Caco-2 (cell line): Measurements from ENCODE around the gene GASK1A. TPM values are rescaled to one million over a fixed set of nuclear protein-coding genes. Genes with fewer than 3 reads are reported as not detected.

Experiments used
- BruUV-seq: library from RNA; stranded (reverse); fragments of 400-500 nt; replicated peaks from 2 replicates; lab custom pipeline; 2021; lab: Mats Ljungman, UMichigan
- CTCF ChIA-PET: fragments of 300-600 bp; sonication (Branson Sonifier 250); formaldehyde crosslinking; loops from one replicate; lab custom pipeline; 2022; ENCODE audit warnings: antibody characterized with exemption; lab: Charles Lee
- POLR2A ChIA-PET: fragments of 300-600 bp; sonication (Branson Sonifier 250); formaldehyde crosslinking; loops from one replicate; lab custom pipeline; 2022; ENCODE audit warnings: antibody characterized with exemption; lab: Charles Lee
- DNase-seq, 2 experiments: peaks; one replicate each; pipeline versions ENCODE4 v3.0.0 to v3.0.0-alpha.2; 2020 to 2022
- H3K27me3 ChIP-seq: replicated peaks from 2 replicates; pipeline ENCODE4 v1.6.0; 2011; ENCODE audit warnings: low read length; ENCODE audit not compliant: control insufficient read depth, insufficient read depth
- H3K36me3 ChIP-seq: 2 replicates; pipeline ENCODE4 v1.5.1; 2011; ENCODE audit warnings: low read length; ENCODE audit not compliant: control insufficient read depth, insufficient read depth
- H3K4me1 ChIP-seq: fragments of 250-450 bp; sonication (Bioruptor Pico); 2 replicates; pipeline ENCODE4 v1.5.1; 2020; ENCODE audit warnings: mild to moderate bottlenecking
- H3K4me3 ChIP-seq: 2 replicates; pipeline ENCODE4 v1.5.1; 2011; ENCODE audit warnings: low read depth, mild to moderate bottlenecking, control low read depth, low read length
- H3K9me3 ChIP-seq: fragments of 250-450 bp; sonication (Bioruptor Pico); 2 replicates; pipeline ENCODE4 v1.5.1; 2020; ENCODE audit warnings: mild to moderate bottlenecking, moderate library complexity
- H3K27ac Mint-ChIP-seq: one replicate; pipeline ENCODE4 v1.8.0; 2022; ENCODE audit warnings: mixed read lengths; ENCODE audit not compliant: unreplicated experiment
- H3K27me3 Mint-ChIP-seq: one replicate; pipeline ENCODE4 v1.8.0; 2022; ENCODE audit warnings: mixed read lengths; ENCODE audit not compliant: insufficient read depth, unreplicated experiment
- H3K36me3 Mint-ChIP-seq: one replicate; pipeline ENCODE4 v1.8.0; 2022; ENCODE audit warnings: mild to moderate bottlenecking, mixed read lengths; ENCODE audit not compliant: insufficient read depth, unreplicated experiment
- H3K4me1 Mint-ChIP-seq: one replicate; pipeline ENCODE4 v1.8.0; 2022; ENCODE audit warnings: low read depth, mixed read lengths; ENCODE audit not compliant: unreplicated experiment
- H3K4me3 Mint-ChIP-seq: one replicate; pipeline ENCODE4 v1.8.0; 2022; ENCODE audit warnings: mild to moderate bottlenecking, moderate library complexity, mixed read lengths; ENCODE audit not compliant: unreplicated experiment
- H3K9me3 Mint-ChIP-seq: one replicate; pipeline ENCODE4 v1.8.0; 2022; ENCODE audit warnings: mixed read lengths; ENCODE audit not compliant: unreplicated experiment
- intact Hi-C: fragments of 100-400 bp; cut with micrococcal nuclease; formaldehyde crosslinking; loops from one replicate; pipeline ENCODE4 v1.10.0; 2022; ENCODE audit not compliant: unreplicated experiment
- total RNA-seq: library from RNA; stranded (reverse); gene quantifications from 2 replicates; pipeline ENCODE4 v1.2.3, GENCODE V29; 2022
- TF ChIP-seq, protein P1 (sequence below), 2 experiments: fragments of 200-600 bp in 1 of 2; IDR thresholded peaks; 1 replicate in 1 of 2; 2 replicates in 1 of 2; pipeline versions ENCODE4 v1.5.1 to v1.8.0; 2011 to 2022; ENCODE audit warnings: antibody characterized with exemption in 1 of 2, control low read depth in 1 of 2, inconsistent platforms in 1 of 2, low read depth in 1 of 2, low read length in 1 of 2, mild to moderate bottlenecking in 1 of 2, moderate library complexity in 1 of 2; ENCODE audit not compliant: insufficient read depth in 1 of 2, severe bottlenecking in 1 of 2, unreplicated experiment in 1 of 2

GASK1A gene
- total RNA-seq, 1 experiment from 2014 or later = 0.16 TPM

DNA sequence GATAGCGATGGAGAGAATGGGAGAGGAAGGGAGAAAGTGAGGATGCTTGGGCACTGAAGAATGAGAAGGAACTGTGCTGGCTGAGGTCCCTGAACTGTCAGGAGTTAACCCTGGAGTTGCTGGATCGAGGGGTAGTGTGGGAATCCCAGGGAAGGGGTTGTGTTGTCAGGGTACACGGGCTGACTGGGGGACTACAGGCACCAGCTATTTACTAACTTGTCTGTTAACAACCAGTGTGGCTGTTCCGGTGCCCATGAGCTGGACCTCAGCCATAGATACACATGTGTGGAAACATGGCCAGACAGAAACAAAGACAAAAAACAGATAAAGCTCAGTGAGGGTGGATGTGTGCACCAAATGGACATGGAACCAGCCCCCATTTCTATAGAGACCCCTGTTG lies 55.1 kb downstream of the GASK1A start:
- H3K4me3 Mint-ChIP-seq = no peak overlapping the region
- CTCF ChIA-PET = no interaction called here

DNA sequence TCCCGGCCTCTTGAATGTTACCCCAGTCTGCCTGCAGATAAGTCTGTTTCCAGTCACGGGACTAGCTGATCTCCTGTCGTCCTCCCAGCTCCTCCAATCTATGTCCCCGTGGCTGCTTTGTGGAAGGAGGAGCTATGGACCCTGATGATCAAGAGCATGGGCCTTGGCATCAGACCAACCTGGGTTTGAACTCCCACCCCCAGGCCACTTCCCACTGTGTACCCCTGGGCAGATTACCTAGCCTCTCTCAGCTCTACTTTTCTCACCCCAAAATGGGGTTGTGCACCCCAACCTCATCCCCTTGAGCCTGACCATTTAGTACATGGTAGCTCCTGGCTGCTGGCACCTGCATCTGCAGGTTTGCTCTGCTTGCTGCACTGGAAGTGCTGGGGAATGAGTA lies 55.8 kb downstream of the GASK1A start:
- no peaks in the 10 kb centered on the region for H3K4me1 Mint-ChIP-seq
- DNase-seq = peak in 1 of 2 experiments; percentile 2
- no peaks in the 10 kb centered on the region for H3K9me3 ChIP-seq
- TF ChIP-seq, protein P1, sequence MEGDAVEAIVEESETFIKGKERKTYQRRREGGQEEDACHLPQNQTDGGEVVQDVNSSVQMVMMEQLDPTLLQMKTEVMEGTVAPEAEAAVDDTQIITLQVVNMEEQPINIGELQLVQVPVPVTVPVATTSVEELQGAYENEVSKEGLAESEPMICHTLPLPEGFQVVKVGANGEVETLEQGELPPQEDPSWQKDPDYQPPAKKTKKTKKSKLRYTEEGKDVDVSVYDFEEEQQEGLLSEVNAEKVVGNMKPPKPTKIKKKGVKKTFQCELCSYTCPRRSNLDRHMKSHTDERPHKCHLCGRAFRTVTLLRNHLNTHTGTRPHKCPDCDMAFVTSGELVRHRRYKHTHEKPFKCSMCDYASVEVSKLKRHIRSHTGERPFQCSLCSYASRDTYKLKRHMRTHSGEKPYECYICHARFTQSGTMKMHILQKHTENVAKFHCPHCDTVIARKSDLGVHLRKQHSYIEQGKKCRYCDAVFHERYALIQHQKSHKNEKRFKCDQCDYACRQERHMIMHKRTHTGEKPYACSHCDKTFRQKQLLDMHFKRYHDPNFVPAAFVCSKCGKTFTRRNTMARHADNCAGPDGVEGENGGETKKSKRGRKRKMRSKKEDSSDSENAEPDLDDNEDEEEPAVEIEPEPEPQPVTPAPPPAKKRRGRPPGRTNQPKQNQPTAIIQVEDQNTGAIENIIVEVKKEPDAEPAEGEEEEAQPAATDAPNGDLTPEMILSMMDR (IDR thresholded peaks at IDR 0.05; ENCODE audit: insufficient read depth in 1 of 2, low read depth in 1 of 2, low read length in 1 of 2, severe bottlenecking in 1 of 2, unreplicated experiment in 1 of 2) = no peak
- H3K27me3 ChIP-seq = no peaks in the 10 kb centered on the region
- no TSS peak for BruUV-seq
- H3K27ac Mint-ChIP-seq = no peak overlapping the region
- H3K36me3 Mint-ChIP-seq = peaks cover 6% of the 10 kb centered on the region
- CTCF ChIA-PET = no interaction called here
- intact Hi-C loops = no loop called here
- no peaks in the 10 kb centered on the region for H3K4me1 ChIP-seq
- H3K4me3 ChIP-seq = no peak overlapping the region
- H3K27me3 Mint-ChIP-seq = peaks cover 11% of the 10 kb centered on the region
- H3K4me3 Mint-ChIP-seq = no peak overlapping the region
- POLR2A ChIA-PET = no interaction called here
- no peaks in the 10 kb centered on the region for H3K36me3 ChIP-seq
- H3K9me3 Mint-ChIP-seq = no peaks in the 10 kb centered on the region

More for the DNA sequence above, 55.1 kb downstream of the GASK1A start:
- DNase-seq = no peak
- no peak overlapping the region for H3K27ac Mint-ChIP-seq
- H3K36me3 Mint-ChIP-seq = no peaks in the 10 kb centered on the region
- H3K4me1 Mint-ChIP-seq = no peaks in the 10 kb centered on the region
- POLR2A ChIA-PET = no interaction called here
- no TSS peak for BruUV-seq
- intact Hi-C loops = no loop called here
- Histone ChIP-seq H3K36me3 (no peaks in the 10 kb centered on the region), H3K27me3 (no peaks in the 10 kb centered on the region), H3K9me3 (no peaks in the 10 kb centered on the region), H3K4me3 (no peak overlapping the region), H3K4me1 (no peaks in the 10 kb centered on the region)
- H3K9me3 Mint-ChIP-seq = no peaks in the 10 kb centered on the region
- TF ChIP-seq, protein P1 (IDR thresholded peaks at IDR 0.05; ENCODE audit: insufficient read depth in 1 of 2, low read depth in 1 of 2, low read length in 1 of 2, severe bottlenecking in 1 of 2, unreplicated experiment in 1 of 2) = no peak
- peaks cover 9% of the 10 kb centered on the region for H3K27me3 Mint-ChIP-seq

DNA sequence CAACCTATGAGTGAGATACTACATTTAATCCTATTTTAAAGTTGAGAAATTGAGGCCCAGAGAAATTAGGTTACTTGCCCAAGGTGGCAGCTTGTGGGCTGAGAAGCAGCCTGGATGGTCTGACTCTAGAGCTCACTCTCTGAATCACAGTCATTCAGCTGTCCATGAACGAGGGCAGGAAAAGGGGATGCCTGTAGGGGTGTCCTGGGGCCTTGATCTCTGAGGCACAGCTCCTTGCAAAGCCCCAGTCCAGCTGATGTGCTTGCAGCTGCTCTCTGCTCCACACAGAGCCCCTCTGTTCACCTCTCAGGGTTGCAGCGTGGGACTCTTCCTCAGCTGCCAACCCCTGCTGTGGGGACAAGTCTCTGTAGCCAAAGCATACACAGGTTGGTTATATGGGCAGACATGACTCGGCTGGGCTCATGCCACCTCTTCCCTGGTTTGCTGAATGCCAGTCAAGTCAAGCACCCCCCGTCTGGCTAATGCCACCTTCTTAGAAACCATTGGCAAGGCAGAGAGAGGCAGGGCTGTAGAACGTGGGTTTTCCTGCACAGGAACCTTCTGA lies 56.8 kb downstream of the GASK1A start:
- no peaks in the 10 kb centered on the region for H3K4me1 Mint-ChIP-seq
- BruUV-seq = no TSS peak

More for the DNA sequence above, 56.8 kb downstream of the GASK1A start:
- Mint-ChIP-seq H3K36me3 (peaks cover 6% of the 10 kb centered on the region), H3K27me3 (peaks cover 11% of the 10 kb centered on the region), H3K27ac (no peak overlapping the region), H3K9me3 (no peaks in the 10 kb centered on the region), H3K4me3 (no peak overlapping the region)
- TF ChIP-seq, protein P1 (IDR thresholded peaks at IDR 0.05; ENCODE audit: insufficient read depth in 1 of 2, low read depth in 1 of 2, low read length in 1 of 2, severe bottlenecking in 1 of 2, unreplicated experiment in 1 of 2) = no peak
- no peak for DNase-seq
- no peak overlapping the region for H3K4me3 ChIP-seq
- H3K27me3 ChIP-seq = no peaks in the 10 kb centered on the region
- intact Hi-C loops = no loop called here
- H3K36me3 ChIP-seq = no peaks in the 10 kb centered on the region
- ChIA-PET POLR2A (no interaction called here), CTCF (interaction anchor here (0.5 to 0.6 kb wide), 2 partner anchors 75 to 188 kb away, joined by 3 to 4 read pairs; no protein-coding TSS in a partner anchor)
- no peaks in the 10 kb centered on the region for H3K4me1 ChIP-seq
- H3K9me3 ChIP-seq = no peaks in the 10 kb centered on the region
